KOPT-K1 (cell line): ENCODE measurements around the gene ZG16.
"Not testable (repeated sequence)": the region's sequence is repeated elsewhere in the genome, so short reads cannot be mapped to it uniquely, and the experiment has no call there.

Experiments
- H3K27ac ChIP-seq: fragments of 200-600 bp; sonication (generic); 2 replicates; pipeline ENCODE4 v1.5.1; 2016; ENCODE audit warnings: antibody characterized with exemption, mild to moderate bottlenecking, low read depth, low read length; ENCODE audit not compliant: poor library complexity, severe bottlenecking
- H3K36me3 ChIP-seq: fragments of 200-600 bp; sonication (generic); 2 replicates; pipeline ENCODE4 v1.5.1; 2017; ENCODE audit warnings: antibody characterized with exemption, mild to moderate bottlenecking, low read length, moderate library complexity; ENCODE audit not compliant: insufficient read depth
- H3K9me3 ChIP-seq: fragments of 200-600 bp; sonication (generic); 2 replicates; pipeline ENCODE4 v1.5.1; 2017; ENCODE audit warnings: antibody characterized with exemption, low read length, mild to moderate bottlenecking; ENCODE audit not compliant: insufficient read depth, poor library complexity, severe bottlenecking

Gene ZG16

GRCh38 chr16:29765167-29766032 is 12.7 kb upstream of the ZG16 start:
- Histone ChIP-seq H3K9me3 (no peaks in the 10 kb centered on the region), H3K27ac (no peak overlapping the region), H3K36me3 (no peaks in the 10 kb centered on the region)

GRCh38 chr16:29766571-29766970 is 11.5 kb upstream of the ZG16 start:
- Histone ChIP-seq H3K27ac (no peak overlapping the region), H3K9me3 (no peaks in the 10 kb centered on the region), H3K36me3 (no peaks in the 10 kb centered on the region)

GRCh38 chr16:29767062-29767461 is 11.0 kb upstream of the ZG16 start:
- no peak overlapping the region for H3K27ac ChIP-seq
- no peaks in the 10 kb centered on the region for H3K36me3 ChIP-seq
- no peaks in the 10 kb centered on the region for H3K9me3 ChIP-seq

GRCh38 chr16:29769507-29769906 is 8.5 kb upstream of the ZG16 start:
- Histone ChIP-seq H3K9me3 (no peaks in the 10 kb centered on the region), H3K27ac (no peak overlapping the region)

GRCh38 chr16:29770250-29770929 is 7.7 kb upstream of the ZG16 start:
- no peaks in the 10 kb centered on the region for H3K36me3 ChIP-seq

More at GRCh38 chr16:29769507-29769906, 8.5 kb upstream of the ZG16 start:
- no peaks in the 10 kb centered on the region for H3K36me3 ChIP-seq

GRCh38 chr16:29772330-29772729 is 5.7 kb upstream of the ZG16 start:
- H3K36me3 ChIP-seq, H3K9me3 ChIP-seq, H3K27ac ChIP-seq: not testable (repeated sequence)

More at GRCh38 chr16:29770250-29770929, 7.7 kb upstream of the ZG16 start:
- Histone ChIP-seq H3K9me3 (no peaks in the 10 kb centered on the region), H3K27ac (no peak overlapping the region)

GRCh38 chr16:29774730-29775129 is 3.3 kb upstream of the ZG16 start:
- Histone ChIP-seq H3K9me3 (no peaks in the 10 kb centered on the region), H3K36me3 (no peaks in the 10 kb centered on the region), H3K27ac (no peak overlapping the region)

GRCh38 chr16:29775742-29776408 is 2.2 kb upstream of the ZG16 start:
- Histone ChIP-seq H3K27ac (no peak overlapping the region), H3K9me3 (no peaks in the 10 kb centered on the region), H3K36me3 (no peaks in the 10 kb centered on the region)

GRCh38 chr16:29779474-29779873 is 1.4 kb downstream of the ZG16 start:
- Histone ChIP-seq H3K36me3 (no peaks in the 10 kb centered on the region), H3K9me3 (no peaks in the 10 kb centered on the region), H3K27ac (no peak overlapping the region)

GRCh38 chr16:29783094-29783953 is 5.3 kb downstream of the ZG16 start:
- not testable (repeated sequence) for H3K36me3 ChIP-seq, H3K27ac ChIP-seq, H3K9me3 ChIP-seq

- no peaks in the 10 kb centered on the region for H3K36me3 ChIP-seq
- H3K27ac ChIP-seq: no peak overlapping the region
- H3K9me3 ChIP-seq: no peaks in the 10 kb centered on the region
Measured at GRCh38 chr16:29784157-29784556, 6.1 kb downstream of the ZG16 start.

- Histone ChIP-seq H3K27ac (no peak overlapping the region), H3K36me3 (no peaks in the 10 kb centered on the region), H3K9me3 (no peaks in the 10 kb centered on the region)
Measured at GRCh38 chr16:29784901-29785500, 6.9 kb downstream of the ZG16 start.

- not testable (repeated sequence) for H3K36me3 ChIP-seq, H3K9me3 ChIP-seq, H3K27ac ChIP-seq
Measured at GRCh38 chr16:29787155-29787554, 9.1 kb downstream of the ZG16 start.

GRCh38 chr16:29789775-29790182 is 11.7 kb downstream of the ZG16 start:
- Histone ChIP-seq H3K27ac (peak overlapping the region; percentile 96), H3K9me3 (no peaks in the 10 kb centered on the region), H3K36me3 (peaks cover 24% of the 10 kb centered on the region)
